Measurements from ENCODE around the gene COL16A1. TPM values are rescaled to one million over a fixed set of nuclear protein-coding genes. Genes with fewer than 3 reads are reported as not detected.

Gene COL16A1
- total RNA-seq, 4 donors from 2014 or later = 14.3 to 135 (median 40.1) TPM

- no peak overlapping the region for H3K4me3 ChIP-seq
- H3K9me3 ChIP-seq = no peaks in the 10 kb centered on the region
- no peak overlapping the region for H3K27ac ChIP-seq
- DNase-seq = no peak
- TF ChIP-seq CTCF (IDR thresholded peaks at IDR 0.05) (no peak), POLR2A (IDR thresholded peaks at IDR 0.05) (no peak), EP300 (IDR thresholded peaks at IDR 0.05; ENCODE audit: low read depth) (no peak), POLR2AphosphoS5 (IDR thresholded peaks at IDR 0.05) (no peak)
- no peaks in the 10 kb centered on the region for H3K36me3 ChIP-seq
- H3K4me1 ChIP-seq = no peaks in the 10 kb centered on the region
- H3K27me3 ChIP-seq = no peaks in the 10 kb centered on the region
- in situ Hi-C loops (cut with MboI; ENCODE audit: low pct_ligation_motif_present in 1 of 4, low pct_unique_long_range_greater_than_20kb in 1 of 4, low sequenced_read_pairs in 3 of 4) = no loop called here
- 82% methylated on average over 14 of the region's 14 CpGs; no CpG with 5 or more reads in 1 of the 2 donors for WGBS, 2 donors (ENCODE audit: low coverage in 1 of 2)
- intact Hi-C loops (cut with DNase I; ENCODE audit: low total_unique reads) = no loop called here
Observed at GRCh38 chr1:31727195-31727594, 23.4 kb upstream of the COL16A1 start.

- Histone ChIP-seq H3K9me3 (no peaks in the 10 kb centered on the region), H3K27ac (no peak overlapping the region), H3K4me3 (no peak overlapping the region), H3K36me3 (no peaks in the 10 kb centered on the region), H3K4me1 (no peaks in the 10 kb centered on the region), H3K27me3 (no peaks in the 10 kb centered on the region)
- WGBS, 2 donors (ENCODE audit: low coverage in 1 of 2) = 63 to 80% methylated on average over 1 to 4 of the region's 4 CpGs
- intact Hi-C loops (cut with DNase I; ENCODE audit: low total_unique reads) (no loop called here), in situ Hi-C loops (cut with MboI; ENCODE audit: low pct_ligation_motif_present in 1 of 4, low pct_unique_long_range_greater_than_20kb in 1 of 4, low sequenced_read_pairs in 3 of 4) (no loop called here)
- TF ChIP-seq POLR2AphosphoS5 (IDR thresholded peaks at IDR 0.05) (no peak), CTCF (IDR thresholded peaks at IDR 0.05) (no peak), POLR2A (IDR thresholded peaks at IDR 0.05) (no peak), EP300 (IDR thresholded peaks at IDR 0.05; ENCODE audit: low read depth) (no peak)
- DNase-seq = no peak
Observed at GRCh38 chr1:31726715-31727114, 22.9 kb upstream of the COL16A1 start.

GRCh38 chr1:31725777-31726535 lies 22.1 kb upstream of the COL16A1 start:
- in situ Hi-C loops (cut with MboI; ENCODE audit: low pct_ligation_motif_present in 1 of 4, low pct_unique_long_range_greater_than_20kb in 1 of 4, low sequenced_read_pairs in 3 of 4) = no loop called here
- TF ChIP-seq EP300 (IDR thresholded peaks at IDR 0.05; ENCODE audit: low read depth) = no peak
- TF ChIP-seq POLR2A (IDR thresholded peaks at IDR 0.05) = no peak
- no peak for TF ChIP-seq CTCF (IDR thresholded peaks at IDR 0.05)
- no peak for TF ChIP-seq POLR2AphosphoS5 (IDR thresholded peaks at IDR 0.05)
- no peaks in the 10 kb centered on the region for H3K36me3 ChIP-seq

GRCh38 chr1:31725134-31725533 lies 21.3 kb upstream of the COL16A1 start:
- H3K4me1 ChIP-seq = no peaks in the 10 kb centered on the region
- H3K36me3 ChIP-seq = no peaks in the 10 kb centered on the region
- DNase-seq = no peak
- in situ Hi-C loops (cut with MboI; ENCODE audit: low pct_ligation_motif_present in 1 of 4, low pct_unique_long_range_greater_than_20kb in 1 of 4, low sequenced_read_pairs in 3 of 4) = no loop called here
- intact Hi-C loops (cut with DNase I; ENCODE audit: low total_unique reads) = no loop called here
- WGBS, 2 donors (ENCODE audit: low coverage in 1 of 2) = 79% methylated on average over 10 of the region's 10 CpGs; no CpG with 5 or more reads in 1 of the 2 donors
- H3K27me3 ChIP-seq = peaks cover 6% of the 10 kb centered on the region
- TF ChIP-seq EP300 (IDR thresholded peaks at IDR 0.05; ENCODE audit: low read depth) (no peak), POLR2AphosphoS5 (IDR thresholded peaks at IDR 0.05) (no peak), CTCF (IDR thresholded peaks at IDR 0.05) (no peak), POLR2A (IDR thresholded peaks at IDR 0.05) (no peak)
- H3K4me3 ChIP-seq = no peak overlapping the region
- H3K9me3 ChIP-seq = no peaks in the 10 kb centered on the region
- H3K27ac ChIP-seq = no peak overlapping the region

More at GRCh38 chr1:31725777-31726535, 22.1 kb upstream of the COL16A1 start:
- WGBS, 2 donors (ENCODE audit: low coverage in 1 of 2) = 73% methylated on average over 12 of the region's 12 CpGs; no CpG with 5 or more reads in 1 of the 2 donors
- Histone ChIP-seq H3K9me3 (no peaks in the 10 kb centered on the region), H3K27me3 (peaks cover 1% of the 10 kb centered on the region), H3K4me1 (no peaks in the 10 kb centered on the region), H3K27ac (no peak overlapping the region), H3K4me3 (no peak overlapping the region)
- peak; percentile 66 for DNase-seq
- intact Hi-C loops (cut with DNase I; ENCODE audit: low total_unique reads) = no loop called here

All from transverse colon (tissue), 4 donors.